Smooth muscle cell (in vitro differentiated cells): ENCODE data around the gene CPEB3. TPM values are rescaled to one million over a fixed set of nuclear protein-coding genes. Genes with fewer than 3 reads are reported as not detected.

Experiments
- DNase-seq: peaks from one replicate; lab custom pipeline; 2025; ENCODE audit not compliant: unreplicated experiment; lab: John Stamatoyannopoulos, UW
- H2AFZ ChIP-seq: fragments of 200-600 bp; sonication (generic); 2 replicates; pipeline ENCODE4 v1.6.0; 2016; ENCODE audit warnings: antibody characterized with exemption, low read depth, mild to moderate bottlenecking
- H3F3A ChIP-seq: fragments of 200-600 bp; sonication (generic); 2 replicates; pipeline ENCODE4 v1.6.0; 2017; ENCODE audit warnings: antibody characterized with exemption, low read depth
- H3K27ac ChIP-seq: fragments of 200-600 bp; sonication (generic); 2 replicates; pipeline ENCODE4 v1.5.1; 2016; ENCODE audit warnings: low read depth, mild to moderate bottlenecking
- H3K27me3 ChIP-seq: fragments of 200-600 bp; sonication (generic); 2 replicates; pipeline ENCODE4 v1.6.1; 2016; ENCODE audit warnings: low read depth, mild to moderate bottlenecking
- H3K36me3 ChIP-seq: fragments of 200-600 bp; sonication (generic); 2 replicates; pipeline ENCODE4 v1.5.1; 2016; ENCODE audit warnings: low read depth
- H3K4me1 ChIP-seq: fragments of 200-600 bp; sonication (generic); 2 replicates; pipeline ENCODE4 v1.5.1; 2016; ENCODE audit warnings: low read depth
- H3K4me2 ChIP-seq: fragments of 200-600 bp; sonication (generic); 2 replicates; pipeline ENCODE4 v1.6.0; 2016; ENCODE audit warnings: mild to moderate bottlenecking
- H3K4me3 ChIP-seq: fragments of 200-600 bp; sonication (generic); 2 replicates; pipeline ENCODE4 v1.5.1; 2016; ENCODE audit warnings: mild to moderate bottlenecking
- H3K79me2 ChIP-seq: fragments of 200-600 bp; sonication (generic); 2 replicates; pipeline ENCODE4 v1.6.0; 2016; ENCODE audit warnings: low read depth, mild to moderate bottlenecking
- H3K9ac ChIP-seq: fragments of 200-600 bp; sonication (generic); 2 replicates; pipeline ENCODE4 v1.6.0; 2016; ENCODE audit warnings: low read depth
- H3K9me3 ChIP-seq: fragments of 200-600 bp; sonication (generic); replicated peaks from 2 replicates; pipeline ENCODE4 v1.5.1; 2016; ENCODE audit warnings: low read depth
- H4K20me1 ChIP-seq: fragments of 200-600 bp; sonication (generic); 2 replicates; pipeline ENCODE4 v1.6.0; 2016; ENCODE audit warnings: low read depth
- CTCF ChIP-seq: fragments of 200-600 bp; sonication (generic); IDR thresholded peaks from 2 replicates; pipeline ENCODE4 v1.5.1; 2017; ENCODE audit warnings: borderline replicate concordance, mild to moderate bottlenecking, antibody characterized with exemption; ENCODE audit not compliant: insufficient read depth, poor library complexity, severe bottlenecking
- WGBS: methylation state at CpG from one replicate; pipeline ENCODE4 v1.1.7; 2016; ENCODE audit warnings: low lambda C conversion rate; 5-methylcytosine and 5-hydroxymethylcytosine counted together
- polyA plus RNA-seq: library from polyadenylated mRNA; unstranded; fragments of >200 nt; fragmentation: Nextera tagmentation; extraction: Ambion mirVana; gene quantifications from 2 replicates; pipeline ENCODE4 v1.2.1, GENCODE V29; 2016
- total RNA-seq: library from RNA; depleted of rRNA; stranded (reverse); fragments of >200 nt; gene quantifications from 2 replicates; pipeline ENCODE4 v1.2.3, GENCODE V29; 2014

The CPEB3 gene
- total and polyA plus RNA-seq, 2 experiments from 2014 or later = 0.67 to 1.1 TPM

- DNase-seq = no peak
- H3K27ac ChIP-seq = no peak overlapping the region
- peaks cover 10% of the 10 kb centered on the region for H3K27me3 ChIP-seq
- no peak for TF ChIP-seq CTCF
- H3K4me2 ChIP-seq = peak overlapping the region; percentile 89
- WGBS = 3% methylated on average over 8 of the region's 8 CpGs
- peak overlapping the region; percentile 62 for H3K4me3 ChIP-seq
- no peaks in the 10 kb centered on the region for H3K79me2 ChIP-seq
- H4K20me1 ChIP-seq = no peaks in the 10 kb centered on the region
- H3K9me3 ChIP-seq = no peaks in the 10 kb centered on the region
- peaks cover 6% of the 10 kb centered on the region for H3F3A ChIP-seq
- H3K9ac ChIP-seq = peak overlapping the region; percentile 42
- H3K36me3 ChIP-seq = no peaks in the 10 kb centered on the region
- H2AFZ ChIP-seq = peak overlapping the region; percentile 83
- peaks cover 19% of the 10 kb centered on the region for H3K4me1 ChIP-seq
These were observed 47.8 kb downstream of the CPEB3 start for GRCh38 chr10:92242910-92243671.

- no peaks in the 10 kb centered on the region for H3K9me3 ChIP-seq
- no peak overlapping the region for H3K27ac ChIP-seq
- H4K20me1 ChIP-seq = no peaks in the 10 kb centered on the region
- H3K9ac ChIP-seq = no peak overlapping the region
- no peak overlapping the region for H3K4me3 ChIP-seq
- H3K27me3 ChIP-seq = peaks cover 13% of the 10 kb centered on the region
- no peak overlapping the region for H2AFZ ChIP-seq
- peak overlapping the region; percentile 89 for H3K4me2 ChIP-seq
- H3K4me1 ChIP-seq = peaks cover 19% of the 10 kb centered on the region
- no peak for TF ChIP-seq CTCF
- H3K36me3 ChIP-seq = no peaks in the 10 kb centered on the region
- WGBS = 66% methylated on average over 2 of the region's 2 CpGs
- H3K79me2 ChIP-seq = no peaks in the 10 kb centered on the region
- H3F3A ChIP-seq = peaks cover 6% of the 10 kb centered on the region
- DNase-seq = no peak
These were observed 48.5 kb downstream of the CPEB3 start for GRCh38 chr10:92242380-92242779.

- DNase-seq = no peak
- 80% methylated on average over 1 of the region's 1 CpG for WGBS
- Histone ChIP-seq H3K36me3 (no peaks in the 10 kb centered on the region), H2AFZ (peak overlapping the region; percentile 77), H3K4me2 (peak overlapping the region; percentile 92), H3K79me2 (no peaks in the 10 kb centered on the region), H3K27me3 (peaks cover 13% of the 10 kb centered on the region), H3K4me1 (peaks cover 19% of the 10 kb centered on the region), H3K27ac (peak overlapping the region; percentile 29), H3K9ac (no peak overlapping the region), H4K20me1 (no peaks in the 10 kb centered on the region), H3F3A (peaks cover 6% of the 10 kb centered on the region), H3K9me3 (no peaks in the 10 kb centered on the region), H3K4me3 (peak overlapping the region; percentile 68)
- TF ChIP-seq CTCF = no peak
These were observed 49.4 kb downstream of the CPEB3 start for GRCh38 chr10:92241501-92241900.

- Histone ChIP-seq H3F3A (peaks cover 6% of the 10 kb centered on the region), H3K79me2 (no peaks in the 10 kb centered on the region), H3K9ac (peak overlapping the region; percentile 23), H3K36me3 (no peaks in the 10 kb centered on the region), H3K4me3 (peak overlapping the region; percentile 68), H3K27me3 (peaks cover 13% of the 10 kb centered on the region), H3K9me3 (no peaks in the 10 kb centered on the region), H3K27ac (peak overlapping the region; percentile 29), H2AFZ (peak overlapping the region; percentile 77), H3K4me2 (peak overlapping the region; percentile 92), H3K4me1 (peaks cover 19% of the 10 kb centered on the region), H4K20me1 (no peaks in the 10 kb centered on the region)
- no peak for TF ChIP-seq CTCF
- no peak for DNase-seq
- WGBS = 6% methylated on average over 9 of the region's 9 CpGs
These were observed 49.7 kb downstream of the CPEB3 start for GRCh38 chr10:92241158-92241500.
